Stimulated activated CD8-positive, alpha-beta memory T cell treated with anti-CD3 and anti-CD28 coated beads, Interleukin-15, amount 100 ng/mL, for 1 hour (primary cell): Measurements from ENCODE around the gene COL6A5.
"Not testable (repeated sequence)": the region's sequence is repeated elsewhere in the genome, so short reads cannot be mapped to it uniquely, and the experiment has no call there.

Experiments
- DNase-seq: peaks from one replicate; pipeline ENCODE4 v3.0.0-alpha.2; 2020; ENCODE audit warnings: low read depth

Gene COL6A5, protein sequence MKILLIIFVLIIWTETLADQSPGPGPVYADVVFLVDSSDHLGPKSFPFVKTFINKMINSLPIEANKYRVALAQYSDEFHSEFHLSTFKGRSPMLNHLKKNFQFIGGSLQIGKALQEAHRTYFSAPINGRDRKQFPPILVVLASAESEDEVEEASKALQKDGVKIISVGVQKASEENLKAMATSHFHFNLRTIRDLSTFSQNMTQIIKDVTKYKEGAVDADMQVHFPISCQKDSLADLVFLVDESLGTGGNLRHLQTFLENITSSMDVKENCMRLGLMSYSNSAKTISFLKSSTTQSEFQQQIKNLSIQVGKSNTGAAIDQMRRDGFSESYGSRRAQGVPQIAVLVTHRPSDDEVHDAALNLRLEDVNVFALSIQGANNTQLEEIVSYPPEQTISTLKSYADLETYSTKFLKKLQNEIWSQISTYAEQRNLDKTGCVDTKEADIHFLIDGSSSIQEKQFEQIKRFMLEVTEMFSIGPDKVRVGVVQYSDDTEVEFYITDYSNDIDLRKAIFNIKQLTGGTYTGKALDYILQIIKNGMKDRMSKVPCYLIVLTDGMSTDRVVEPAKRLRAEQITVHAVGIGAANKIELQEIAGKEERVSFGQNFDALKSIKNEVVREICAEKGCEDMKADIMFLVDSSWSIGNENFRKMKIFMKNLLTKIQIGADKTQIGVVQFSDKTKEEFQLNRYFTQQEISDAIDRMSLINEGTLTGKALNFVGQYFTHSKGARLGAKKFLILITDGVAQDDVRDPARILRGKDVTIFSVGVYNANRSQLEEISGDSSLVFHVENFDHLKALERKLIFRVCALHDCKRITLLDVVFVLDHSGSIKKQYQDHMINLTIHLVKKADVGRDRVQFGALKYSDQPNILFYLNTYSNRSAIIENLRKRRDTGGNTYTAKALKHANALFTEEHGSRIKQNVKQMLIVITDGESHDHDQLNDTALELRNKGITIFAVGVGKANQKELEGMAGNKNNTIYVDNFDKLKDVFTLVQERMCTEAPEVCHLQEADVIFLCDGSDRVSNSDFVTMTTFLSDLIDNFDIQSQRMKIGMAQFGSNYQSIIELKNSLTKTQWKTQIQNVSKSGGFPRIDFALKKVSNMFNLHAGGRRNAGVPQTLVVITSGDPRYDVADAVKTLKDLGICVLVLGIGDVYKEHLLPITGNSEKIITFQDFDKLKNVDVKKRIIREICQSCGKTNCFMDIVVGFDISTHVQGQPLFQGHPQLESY (N-terminal part only)

DNA sequence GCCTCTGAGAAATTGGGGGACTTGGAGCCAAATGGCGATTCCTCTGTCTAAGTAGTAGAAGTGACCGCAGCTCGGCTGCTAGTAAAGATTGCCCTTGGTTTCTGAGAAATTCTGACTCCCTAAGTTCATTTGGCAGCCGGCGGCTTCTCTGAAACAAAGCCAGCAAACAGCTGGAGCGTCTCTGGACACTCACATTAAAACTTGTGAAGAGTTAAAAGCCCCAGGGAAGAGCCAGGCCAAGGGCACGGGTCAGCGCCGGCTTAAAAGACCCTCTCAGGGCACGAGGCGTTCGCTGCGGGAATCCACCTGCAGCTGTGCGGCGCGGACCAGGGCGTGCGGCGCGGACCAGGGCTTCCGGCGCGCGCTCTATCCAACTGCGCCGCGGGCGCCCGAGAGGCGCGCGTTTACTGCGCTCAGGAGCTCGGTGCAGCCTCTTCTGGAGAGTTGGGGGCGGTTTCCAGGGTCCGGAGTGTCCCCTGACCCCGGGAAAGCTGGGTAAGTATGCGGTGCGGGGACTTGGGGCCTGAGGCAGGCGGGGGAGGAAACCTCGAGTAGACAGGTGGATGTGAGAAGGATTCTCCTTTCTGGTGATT, at the start of gene COL6A5:
Gene COL6A5 (plus strand): TSS at position 186 of the 593 bp plus-strand sequence. CDS start 27,967 bp downstream, outside the sequence.
- DNase-seq, result no peak

DNA sequence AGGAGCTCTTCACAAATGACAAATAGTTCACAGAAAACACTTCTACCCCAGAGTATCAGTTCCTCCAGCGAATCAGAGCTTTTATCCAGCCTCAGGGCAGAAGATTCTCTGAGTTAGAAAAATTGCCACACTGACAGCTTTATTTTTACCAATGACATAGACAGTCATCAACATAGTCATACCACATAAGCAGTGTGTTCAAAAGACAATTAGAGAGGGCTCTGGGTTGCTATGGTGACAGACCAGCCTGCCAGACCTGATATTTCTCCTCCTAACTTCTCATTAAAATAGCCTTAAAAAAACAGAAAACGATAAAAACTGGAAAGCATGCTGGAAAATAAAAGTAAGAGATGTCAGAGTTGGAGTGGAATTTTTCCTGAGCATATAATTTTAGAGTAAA, 45.9 kb upstream of the COL6A5 start:
- no peak for DNase-seq

DNA sequence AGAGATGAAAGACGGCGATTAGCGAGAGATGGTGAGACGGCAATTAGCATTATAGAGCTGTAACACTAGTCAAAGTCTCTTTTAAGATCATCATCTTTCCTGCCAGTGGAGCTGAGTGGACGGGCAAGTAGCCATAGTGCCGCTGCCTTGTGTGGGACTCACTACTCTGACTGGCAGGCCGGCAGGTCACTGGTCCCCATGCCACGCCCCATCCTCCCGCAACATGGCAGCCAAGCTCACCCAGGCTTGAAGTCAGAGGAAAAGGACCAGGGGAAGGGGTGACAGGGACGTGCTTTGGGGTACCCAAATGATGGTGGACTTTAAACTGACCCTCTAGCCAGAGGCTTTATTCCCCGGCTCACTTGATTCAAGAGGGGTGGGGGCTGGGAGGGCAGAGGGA, 44.6 kb upstream of the COL6A5 start:
- DNase-seq, result no peak

DNA sequence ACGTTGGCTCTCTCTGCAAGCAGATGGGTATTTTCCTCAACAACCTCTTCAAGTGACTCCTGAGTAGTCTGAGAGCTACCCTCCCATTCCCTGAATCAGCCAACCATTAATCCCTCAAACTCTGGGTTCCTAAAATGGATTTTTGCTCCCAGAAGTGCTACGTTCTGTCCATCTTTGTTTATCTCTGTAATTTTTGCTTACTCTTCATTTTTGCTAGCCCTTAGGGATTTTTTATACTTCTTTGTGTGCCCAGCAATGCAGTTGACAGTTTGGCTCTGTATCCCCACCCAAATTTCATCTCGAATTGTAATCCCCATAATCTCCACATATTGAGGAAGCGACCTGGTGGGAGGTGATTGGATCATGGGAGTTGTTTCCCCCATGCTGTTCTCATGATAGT, 35.4 kb upstream of the COL6A5 start:
- no peak for DNase-seq

DNA sequence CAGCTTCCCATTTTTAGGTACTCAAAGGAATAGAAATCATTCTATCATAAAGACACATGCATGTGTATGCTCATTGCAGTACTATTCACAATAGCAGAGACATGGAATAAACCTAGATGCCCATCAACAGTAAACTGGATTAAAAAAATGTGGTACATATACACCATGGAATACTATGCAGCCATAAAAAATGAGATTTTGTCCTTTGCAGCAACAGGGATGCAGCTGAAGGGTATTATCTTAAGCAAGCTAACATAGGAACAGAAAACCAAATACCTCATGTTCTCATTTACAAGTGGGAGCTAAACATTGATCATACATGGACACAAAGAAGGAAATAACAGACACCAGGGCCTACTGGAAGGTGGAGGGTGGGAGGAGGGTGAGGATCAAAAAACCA, 33.1 kb upstream of the COL6A5 start:
- no peak for DNase-seq

DNA sequence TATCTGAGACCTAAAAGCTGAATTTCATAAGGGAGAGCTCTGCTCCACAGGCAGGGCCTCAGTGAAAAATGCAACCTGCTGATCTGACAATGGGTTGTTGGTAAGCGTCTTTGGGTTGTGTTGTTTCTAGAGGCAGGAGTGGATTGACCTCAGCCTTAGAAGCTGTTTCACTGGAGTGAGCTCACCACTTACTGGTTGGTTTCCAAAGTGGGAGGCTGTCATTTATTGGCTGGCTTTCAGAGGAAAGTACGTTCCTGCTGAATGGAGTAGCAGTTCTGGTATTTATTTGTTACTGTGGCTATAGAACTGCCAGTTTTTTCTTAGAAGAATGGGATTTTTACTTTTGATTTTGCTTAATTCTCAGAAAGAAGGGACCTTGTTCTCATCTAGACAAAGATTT, 29.3 kb upstream of the COL6A5 start:
- no peak for DNase-seq

DNA sequence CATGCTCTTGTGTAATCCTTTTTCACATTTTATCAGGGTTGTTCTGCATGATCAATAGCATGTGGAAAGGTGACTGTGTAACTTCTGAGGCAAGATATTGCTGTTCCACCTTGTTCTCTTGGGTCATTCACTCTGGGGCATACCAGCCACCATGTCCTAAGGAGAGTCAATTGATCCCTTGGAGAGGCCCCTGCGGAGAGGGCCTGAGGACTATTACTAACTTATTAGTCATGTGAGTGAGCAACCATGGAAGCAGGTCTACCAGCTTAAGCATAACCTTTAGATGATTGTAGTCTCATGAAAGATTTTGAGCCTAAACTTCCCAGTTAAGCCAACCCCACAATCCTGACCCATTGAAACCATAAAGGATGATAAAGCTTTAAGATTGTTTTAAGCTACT, 22.0 kb upstream of the COL6A5 start:
- no peak for DNase-seq

DNA sequence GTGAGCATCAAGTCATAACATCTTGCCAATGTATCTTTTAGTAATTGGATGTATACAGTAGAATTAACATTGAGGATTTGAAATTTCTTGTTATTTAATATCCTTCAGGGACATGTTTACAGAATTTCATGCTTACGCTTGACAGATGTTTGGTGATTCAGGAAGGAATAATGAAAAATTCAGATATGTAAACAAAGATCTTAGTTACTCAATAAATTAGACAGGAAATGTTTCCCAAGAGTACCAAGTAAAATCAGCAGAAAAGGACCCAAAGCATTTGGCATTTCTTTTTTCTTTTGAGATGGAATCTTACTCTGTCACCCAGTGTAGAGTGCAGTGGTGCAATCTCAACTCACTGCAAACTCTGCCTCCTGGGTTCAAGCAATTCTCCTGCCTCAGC, 4.7 kb upstream of the COL6A5 start:
- DNase-seq, result no peak

DNA sequence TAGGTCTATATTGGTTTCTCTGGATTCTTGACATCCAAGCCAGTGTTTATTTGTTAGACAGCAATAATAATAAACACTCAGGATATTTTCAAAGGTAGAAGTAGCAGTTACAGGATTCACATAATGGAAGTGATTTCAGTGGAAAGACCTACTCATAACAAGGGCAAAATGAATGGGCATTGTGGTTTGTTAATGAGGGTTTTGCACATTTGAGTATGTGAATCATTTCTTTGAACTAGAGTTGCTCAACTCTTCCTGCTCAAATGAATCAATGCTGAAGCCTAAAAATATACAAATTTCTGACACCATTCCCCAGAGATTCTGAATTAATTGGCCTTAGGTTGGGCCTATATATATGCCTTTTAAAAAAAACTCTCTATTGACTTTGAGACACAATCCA, 4.1 kb upstream of the COL6A5 start:
- no peak for DNase-seq

DNA sequence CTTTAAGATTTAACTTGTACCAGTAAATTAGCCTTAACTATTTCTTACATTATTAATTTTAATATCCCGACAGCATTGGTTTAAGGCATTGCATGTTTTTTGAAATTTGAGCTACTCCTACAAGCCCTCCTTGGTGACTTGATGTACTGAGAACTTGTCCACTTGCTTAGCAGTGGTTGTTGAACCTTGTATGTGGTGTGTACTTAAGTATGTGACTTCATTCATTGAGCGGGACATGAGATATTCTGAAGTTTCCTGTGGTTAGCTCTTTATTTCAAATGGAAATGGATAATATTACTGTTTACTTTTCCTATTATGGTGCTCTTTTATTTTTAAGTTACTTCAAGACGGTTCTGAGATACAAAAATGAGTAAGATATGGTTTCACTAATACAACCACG, 3.6 kb upstream of the COL6A5 start:
- no peak for DNase-seq

DNA sequence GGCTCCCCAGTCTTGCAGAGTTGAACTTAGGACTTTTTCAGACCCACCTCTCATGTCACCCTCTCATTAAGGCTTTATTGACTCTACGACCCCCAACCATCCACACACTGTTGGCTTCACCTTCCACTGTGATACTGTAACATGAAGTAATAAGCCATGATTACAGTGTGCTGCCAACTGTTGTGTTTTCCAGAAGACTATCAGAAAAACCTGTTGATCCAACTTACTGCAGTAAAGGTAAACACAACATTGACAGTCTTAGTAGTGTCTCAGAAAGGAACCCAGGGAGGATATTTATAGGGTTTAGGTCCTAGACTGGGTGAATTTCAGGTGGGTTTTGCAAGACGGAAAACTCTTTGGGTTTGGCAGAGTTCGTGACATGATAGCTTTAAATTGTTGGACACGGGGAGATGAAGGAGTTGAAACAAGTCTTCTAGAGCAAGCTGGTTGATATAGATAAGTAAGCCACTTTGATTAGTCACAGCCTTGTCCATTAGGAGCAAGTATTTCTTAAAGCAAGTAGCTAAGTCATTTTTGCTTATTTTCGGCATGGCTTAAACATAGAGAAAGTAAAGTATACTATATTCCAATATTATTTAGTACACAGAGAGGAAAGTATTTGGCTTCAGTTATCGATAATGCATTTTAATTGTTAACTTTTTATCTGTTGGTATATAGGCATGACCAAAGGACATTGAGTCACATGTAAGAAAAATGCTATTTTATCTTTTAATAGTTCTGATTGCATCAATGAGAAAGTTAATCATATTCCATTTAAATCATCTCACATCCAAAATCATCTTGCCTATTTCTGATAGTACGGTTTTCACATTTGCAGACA, 2.4 kb upstream of the COL6A5 start:
- no peak for DNase-seq

DNA sequence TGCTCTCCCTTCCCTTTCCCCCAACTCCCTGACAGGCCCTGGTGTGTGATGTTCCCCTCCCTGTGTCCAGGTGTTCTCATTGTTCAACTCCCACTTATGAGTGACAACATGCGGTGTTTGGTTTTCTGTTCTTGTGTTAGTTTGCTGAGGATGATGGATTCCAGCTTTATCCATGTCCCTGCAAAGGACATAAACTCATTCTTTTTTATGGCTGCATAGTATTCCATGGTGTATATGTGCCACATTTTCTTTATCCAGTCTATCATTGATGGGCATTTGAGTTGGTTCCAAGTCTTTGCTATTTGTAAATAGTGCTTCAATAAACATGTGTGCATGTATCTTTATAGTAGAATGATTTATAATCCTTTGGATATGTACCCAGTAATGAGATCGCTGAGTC, 2.8 kb downstream of the COL6A5 start:
- not testable (repeated sequence) for DNase-seq

DNA sequence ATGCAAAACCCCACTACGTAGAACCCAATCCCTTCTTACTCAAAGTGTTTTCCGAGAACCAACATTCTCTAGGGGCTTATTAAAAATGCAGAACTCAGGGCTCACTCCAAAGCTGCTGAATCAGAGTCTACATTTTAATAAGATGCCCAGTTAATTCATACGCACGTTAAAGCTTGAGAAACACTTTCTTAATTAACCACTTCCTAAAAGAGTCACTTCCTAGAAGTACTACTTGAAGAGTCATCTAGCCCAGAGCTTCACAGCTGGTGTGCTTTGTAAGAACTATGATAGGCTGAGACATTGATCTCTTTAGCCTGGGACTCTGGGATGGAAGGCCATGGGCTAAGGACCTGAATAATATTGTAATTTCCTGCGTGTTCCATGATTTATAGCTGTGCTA, 9.0 kb downstream of the COL6A5 start:
- DNase-seq, result no peak

DNA sequence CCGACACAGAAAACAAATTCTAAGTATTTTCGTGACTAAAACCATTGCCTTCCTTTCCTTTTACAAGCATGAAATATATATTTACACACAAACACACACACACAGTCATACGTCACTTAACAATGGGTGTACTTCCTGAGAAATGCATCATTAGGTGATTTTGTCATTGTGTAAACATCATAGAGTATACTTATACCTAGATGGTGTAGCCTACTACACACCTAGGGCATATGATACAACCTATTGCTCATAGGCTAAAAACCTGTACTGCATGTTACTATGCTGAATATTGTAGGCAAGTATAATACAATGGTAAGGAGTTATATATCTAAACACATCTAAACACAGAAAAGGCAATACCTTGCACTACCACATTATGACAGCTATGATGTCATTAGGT, 28.6 kb downstream of the COL6A5 start:
- DNase-seq, result no peak

DNA sequence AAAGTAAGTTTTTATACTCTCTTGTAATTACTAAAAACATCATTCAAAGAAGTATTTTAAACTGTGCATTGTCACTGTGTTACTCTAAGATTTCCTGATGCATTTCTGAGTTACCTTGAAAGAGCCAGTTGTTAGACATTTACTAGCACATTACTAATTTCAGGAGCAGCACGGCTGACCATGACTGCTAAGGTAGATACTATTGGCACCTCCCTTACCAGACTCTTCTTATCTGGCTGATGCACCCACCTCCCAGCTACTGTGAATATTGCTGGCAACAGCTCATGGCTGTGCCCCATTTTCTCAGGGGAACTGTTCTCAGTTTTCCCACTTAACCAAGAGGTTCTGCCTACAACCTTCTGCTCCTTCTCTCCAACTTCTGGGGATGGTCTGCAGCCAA, 29.4 kb downstream of the COL6A5 start:
- no peak for DNase-seq

DNA sequence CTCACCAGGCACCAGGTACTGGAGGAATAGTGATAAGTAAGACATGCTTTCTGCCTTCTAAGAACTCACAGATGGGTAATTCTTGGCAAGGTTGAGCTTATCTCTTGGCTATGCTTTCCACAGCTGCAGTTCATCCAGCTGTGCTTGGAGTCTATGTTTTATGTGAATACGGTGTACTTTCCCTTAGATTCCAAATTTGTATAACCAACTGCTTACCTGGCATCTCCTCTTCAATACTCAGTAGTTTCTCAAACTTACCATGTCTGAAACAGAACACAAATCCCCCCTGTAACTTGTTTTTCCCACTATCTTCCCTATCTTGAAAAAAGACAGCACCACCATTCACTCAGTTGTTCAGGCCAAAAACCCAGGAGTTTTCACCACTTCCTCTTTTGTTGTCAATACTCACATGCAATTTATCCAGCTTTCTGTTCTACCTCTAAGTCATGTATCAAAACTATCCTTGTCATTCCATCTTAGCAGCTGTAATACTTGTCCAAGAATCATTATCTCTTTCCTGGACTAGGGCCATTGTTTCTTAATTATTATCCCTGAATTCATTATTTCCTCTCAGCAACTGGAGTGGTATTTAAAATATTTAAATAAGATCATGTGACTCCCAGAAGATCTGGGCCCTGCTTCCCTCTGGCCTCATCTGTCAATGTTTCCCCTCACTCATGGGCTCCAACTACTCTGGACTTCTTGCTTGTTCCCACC, 32.6 kb downstream of the COL6A5 start:
- no peak for DNase-seq

DNA sequence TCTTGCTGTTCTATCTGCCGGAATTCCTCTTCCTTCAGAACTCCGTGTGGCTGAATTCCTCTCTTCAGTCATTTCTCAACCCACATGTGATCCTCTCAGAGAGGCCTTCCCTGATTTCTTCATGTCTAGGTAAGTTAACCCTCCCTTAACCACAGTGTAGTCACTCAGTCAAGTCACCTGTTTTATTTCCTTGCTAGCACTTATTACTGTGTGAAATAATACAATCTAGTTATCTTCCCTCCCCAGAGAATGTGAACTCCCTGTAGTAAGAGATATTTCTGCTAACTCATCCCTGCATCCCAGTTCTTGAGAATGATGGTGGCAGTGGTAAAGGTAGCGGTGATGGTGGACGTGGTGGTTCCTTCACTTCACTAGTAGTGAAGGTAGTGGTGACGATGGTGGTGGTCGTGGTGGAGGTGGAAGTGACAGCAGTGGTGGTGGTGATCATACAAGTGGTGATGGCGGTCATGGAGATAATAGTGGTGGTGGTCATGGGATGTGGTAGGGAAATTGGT, 33.3 kb downstream of the COL6A5 start:
- no peak for DNase-seq

DNA sequence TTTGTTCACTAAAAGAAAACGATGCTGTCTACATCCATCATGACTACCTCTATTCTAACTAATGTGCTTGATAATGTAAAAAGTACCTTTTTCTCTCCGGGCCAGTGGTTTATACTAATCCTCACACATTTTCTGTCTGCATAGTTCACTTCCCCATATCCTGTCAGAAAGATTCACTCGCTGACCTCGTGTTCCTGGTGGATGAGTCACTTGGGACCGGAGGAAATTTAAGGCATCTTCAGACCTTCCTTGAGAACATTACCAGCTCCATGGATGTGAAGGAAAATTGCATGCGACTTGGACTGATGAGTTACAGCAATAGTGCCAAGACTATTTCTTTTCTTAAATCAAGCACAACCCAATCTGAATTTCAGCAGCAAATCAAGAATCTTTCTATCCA, 33.8 kb downstream of the COL6A5 start:
- no peak for DNase-seq

DNA sequence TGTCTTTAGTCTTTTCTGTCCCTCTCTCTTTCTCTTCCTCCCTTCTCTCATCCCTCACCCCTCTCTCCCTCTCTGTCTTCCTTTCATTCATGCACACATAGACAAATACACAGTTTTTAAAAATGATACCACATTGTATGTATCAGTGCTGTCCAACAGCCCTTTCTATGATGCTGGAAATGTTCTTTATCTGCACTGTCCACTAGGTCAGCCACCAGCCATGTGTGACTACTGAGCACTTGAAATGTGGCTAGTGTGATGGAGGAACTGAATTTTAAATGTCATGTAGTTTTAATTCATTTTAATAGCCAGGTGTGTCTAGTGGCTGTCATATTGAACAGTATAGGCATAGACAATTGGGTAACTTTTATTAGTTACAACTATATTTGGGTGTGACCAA, 34.9 kb downstream of the COL6A5 start:
- DNase-seq, result no peak

DNA sequence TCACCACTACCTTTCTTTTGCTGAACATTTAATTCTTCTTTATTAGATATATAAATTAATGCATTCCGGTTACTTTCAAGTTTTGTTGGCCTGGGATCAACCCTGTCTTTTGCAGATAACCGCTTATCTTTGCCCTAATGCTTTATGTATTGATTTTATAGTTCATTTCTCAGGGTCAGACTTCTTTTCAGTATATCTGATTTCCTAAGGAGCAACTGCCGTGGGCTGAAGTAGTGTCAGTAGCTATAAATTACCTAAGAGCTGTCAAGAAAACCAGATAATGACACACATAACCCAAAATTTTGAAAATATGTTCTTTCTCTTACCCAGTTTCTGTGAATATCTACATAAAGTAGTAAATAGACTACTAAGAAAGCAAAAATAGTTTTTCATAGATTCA, 38.0 kb downstream of the COL6A5 start:
- DNase-seq, result no peak
